HCT116 (cell line): ENCODE measurements around the gene KCNC1. TPM values are rescaled to one million over a fixed set of nuclear protein-coding genes. Genes with fewer than 3 reads are reported as not detected.

Experiments
- ATAC-seq: fragments of 200-7000 bp; cut with Tn5 transposase; 2 replicates; pipeline ENCODE4 v1.9.1; 2020; ENCODE audit warnings: mild to moderate bottlenecking, moderate library complexity
- BruUV-seq: library from RNA; stranded (reverse); fragments of 400-500 nt; replicated peaks from 2 replicates; lab custom pipeline; 2021; lab: Mats Ljungman, UMichigan
- CTCF ChIA-PET: fragments of 300-600 bp; sonication (Branson Sonifier 250); formaldehyde crosslinking; loops from one replicate; lab custom pipeline; 2021; ENCODE audit warnings: antibody characterized with exemption; lab: Charles Lee
- POLR2A ChIA-PET: fragments of 300-600, 350-600 bp; sonication (Branson Sonifier 250); formaldehyde crosslinking; loops from one replicate; lab custom pipeline; 2021; ENCODE audit warnings: antibody characterized with exemption; lab: Charles Lee
- RAD21 ChIA-PET, 2 experiments: fragments of 300-600 bp; sonication (Branson Sonifier 250); formaldehyde crosslinking; loops; one replicate each; lab custom pipeline; 2023; ENCODE audit warnings: low total read pairs in 2 of 2; ENCODE audit not compliant: uncharacterized antibody in 2 of 2, unreplicated experiment in 2 of 2, low non-redundant PET in 1 of 2; lab: Charles Lee
- DNase-seq: peaks from one replicate; pipeline ENCODE4 v3.0.0-alpha.2; 2010; ENCODE audit warnings: low read depth, low spot score
- H2AFZ ChIP-seq: fragments of 200-600 bp; shearing (Covaris generic), sonication (generic); 2 replicates; pipeline ENCODE4 v1.6.1; 2017; ENCODE audit warnings: low read depth, mixed run types, mixed read lengths, antibody characterized with exemption, low read length; ENCODE audit not compliant: poor library complexity, severe bottlenecking
- H3K27ac ChIP-seq: 2 replicates; pipeline ENCODE4 v1.5.1; 2012; ENCODE audit warnings: low read depth, low read length
- H3K27me3 ChIP-seq: fragments of 200-600 bp; sonication (generic); 2 replicates; pipeline ENCODE4 v1.6.1; 2016; ENCODE audit warnings: mixed run types, low read length, mixed read lengths; ENCODE audit not compliant: insufficient read depth
- H3K36me3 ChIP-seq, 2 experiments: fragments of 200-500 bp in 1 of 2; fragments of 200-600 bp in 1 of 2; sonication (Bioruptor generic) in 1 of 2; sonication (generic) in 1 of 2; 2 replicates each; pipeline versions ENCODE4 v1.5.1 to v1.6.1; 2014 to 2016; ENCODE audit warnings: low read length in 2 of 2, inconsistent platforms in 1 of 2, mixed read lengths in 1 of 2, mixed run types in 1 of 2; ENCODE audit not compliant: insufficient read depth in 2 of 2, control insufficient read depth in 1 of 2
- H3K4me1 ChIP-seq, 2 experiments: fragments of 200-600 bp in 1 of 2; sonication (generic) in 1 of 2; 2 replicates each; pipeline versions ENCODE4 v1.5.1 to v1.6.1; 2012 to 2017; ENCODE audit warnings: low read length in 2 of 2, inconsistent platforms in 1 of 2, mild to moderate bottlenecking in 1 of 2, mixed read lengths in 1 of 2, mixed run types in 1 of 2, moderate library complexity in 1 of 2; ENCODE audit not compliant: insufficient read depth in 2 of 2, control insufficient read depth in 1 of 2
- H3K4me2 ChIP-seq: fragments of 200-600 bp; sonication (generic); 2 replicates; pipeline ENCODE4 v1.6.1; 2017; ENCODE audit warnings: mixed run types, low read length, mixed read lengths
- H3K4me3 ChIP-seq, 2 experiments: fragments of 200-600 bp in 1 of 2; sonication (generic) in 1 of 2; replicated peaks in 1 of 2; 2 replicates each; pipeline ENCODE4 v1.5.1; 2011 to 2016; ENCODE audit warnings: low read length in 2 of 2, control low read depth in 1 of 2, low read depth in 1 of 2, mild to moderate bottlenecking in 1 of 2, mixed read lengths in 1 of 2, mixed run types in 1 of 2
- H3K79me2 ChIP-seq: fragments of 200-600 bp; sonication (generic); 2 replicates; pipeline ENCODE4 v1.6.1; 2017; ENCODE audit warnings: mild to moderate bottlenecking, mixed run types, low read length, moderate library complexity, mixed read lengths; ENCODE audit not compliant: insufficient read depth
- H3K9ac ChIP-seq: fragments of 200-600 bp; sonication (generic); 2 replicates; pipeline ENCODE4 v1.6.1; 2016; ENCODE audit warnings: low read length, mixed read lengths
- H3K9me2 ChIP-seq: fragments of 200-600 bp; sonication (generic), shearing (Covaris generic); 2 replicates; pipeline ENCODE4 v1.6.1; 2017; ENCODE audit warnings: mixed run types, mild to moderate bottlenecking, moderate library complexity; ENCODE audit not compliant: insufficient read depth
- H3K9me3 ChIP-seq, 2 experiments: fragments of 200-500 bp in 1 of 2; fragments of 200-600 bp in 1 of 2; sonication (Bioruptor generic) in 1 of 2; sonication (generic) in 1 of 2; 2 replicates each; pipeline ENCODE4 v1.6.1; 2014 to 2017; ENCODE audit warnings: low read length in 2 of 2, mixed read lengths in 2 of 2, inconsistent platforms in 1 of 2, low read depth in 1 of 2, mild to moderate bottlenecking in 1 of 2, mixed run types in 1 of 2, moderate library complexity in 1 of 2; ENCODE audit not compliant: control insufficient read depth in 1 of 2, insufficient read depth in 1 of 2
- H4K20me1 ChIP-seq: fragments of 200-600 bp; sonication (generic), shearing (Covaris generic); 2 replicates; pipeline ENCODE4 v1.6.1; 2017; ENCODE audit warnings: mixed run types, mild to moderate bottlenecking, moderate library complexity; ENCODE audit not compliant: insufficient read depth
- CBX3 ChIP-seq: IDR thresholded peaks from 2 replicates; pipeline ENCODE4 v1.6.1; 2012; ENCODE audit warnings: low read depth
- CEBPB ChIP-seq: IDR thresholded peaks from 2 replicates; pipeline ENCODE4 v1.6.1; 2012; ENCODE audit warnings: low read depth
- EZH2phosphoT487 ChIP-seq: fragments of 200-600 bp; IDR thresholded peaks from 2 replicates; pipeline ENCODE4 v1.6.1; 2018; ENCODE audit warnings: antibody characterized with exemption, borderline replicate concordance
- FOSL1 ChIP-seq: IDR thresholded peaks from 2 replicates; pipeline ENCODE4 v1.6.1; 2012; ENCODE audit warnings: low read depth
- RAD21 ChIP-seq: IDR thresholded peaks from 2 replicates; pipeline ENCODE4 v1.6.1; 2012; ENCODE audit warnings: low read depth, mild to moderate bottlenecking
- TCF7L2 ChIP-seq: IDR thresholded peaks from 2 replicates; pipeline ENCODE4 v1.7.0; 2011; ENCODE audit warnings: borderline replicate concordance, inconsistent platforms; ENCODE audit not compliant: insufficient read depth, insufficient read length; ENCODE audit errors: extremely low read depth
- intact Hi-C: fragments of 100-400 bp; cut with micrococcal nuclease; formaldehyde crosslinking; loops from 2 replicates; pipeline ENCODE4 v1.10.0; 2022
- total RNA-seq: library from RNA; stranded (reverse); gene quantifications from one replicate; pipeline ENCODE4 v1.2.1, GENCODE V29; 2021; ENCODE audit not compliant: unreplicated experiment
- TF ChIP-seq, protein P1 (sequence below): IDR thresholded peaks from 2 replicates; pipeline ENCODE4 v1.6.1; 2012
- TF ChIP-seq, protein P2 (sequence below), 3 experiments: fragments of 200-600 bp in 1 of 3; sonication (generic) in 1 of 3; IDR thresholded peaks in 2 of 3; conservative IDR thresholded peaks in 1 of 3; 2 replicates each; pipeline ENCODE4 v1.5.1; 2012 to 2017; ENCODE audit warnings: low read depth in 2 of 3, low read length in 2 of 3, antibody characterized with exemption in 1 of 3, borderline replicate concordance in 1 of 3, control low read depth in 1 of 3, mild to moderate bottlenecking in 1 of 3, mixed read lengths in 1 of 3, mixed run types in 1 of 3, moderate library complexity in 1 of 3; ENCODE audit not compliant: insufficient read depth in 1 of 3

KCNC1 gene
- total RNA-seq, 1 experiment from 2014 or later, result 0.12 TPM

DNA sequence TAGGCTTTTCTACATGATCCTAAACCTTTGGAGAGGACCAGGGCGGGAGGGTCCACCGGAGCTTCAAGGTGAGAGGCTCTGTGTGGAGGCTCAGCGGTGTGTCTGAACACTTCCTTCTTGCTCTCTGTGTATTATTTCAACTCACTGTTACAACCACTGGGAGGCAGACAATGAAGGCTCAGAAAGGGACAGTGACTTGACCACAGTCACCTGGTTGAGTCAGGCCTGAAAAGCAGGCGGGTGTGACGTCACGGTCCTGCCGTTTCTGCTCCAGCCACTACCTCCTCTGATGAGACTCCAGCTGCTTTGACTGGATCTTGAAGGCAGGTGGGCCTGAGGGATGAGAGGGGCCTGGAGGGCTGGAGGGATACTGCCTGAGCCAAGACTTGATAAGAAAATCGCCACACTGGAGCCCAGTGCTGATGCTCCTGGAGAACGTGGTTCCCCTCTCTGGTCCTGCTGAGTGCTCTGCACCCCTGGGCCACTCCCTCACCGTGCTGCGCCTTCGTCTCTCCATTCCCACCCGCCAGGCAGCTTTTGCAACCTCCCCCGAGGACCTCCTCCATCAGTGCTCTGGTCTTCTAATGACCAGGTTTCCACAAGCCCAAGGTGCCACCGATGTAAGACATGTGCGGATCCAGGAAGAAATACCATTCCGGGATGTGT lies 27.9 kb downstream of the KCNC1 start:
- DNase-seq (peak; percentile 28), ATAC-seq (peak; percentile 60)
- Histone ChIP-seq H2AFZ (no peak overlapping the region), H3K27ac (no peak overlapping the region), H3K4me2 (no peak overlapping the region), H3K9me2 (no peaks in the 10 kb centered on the region), H3K9ac (no peak overlapping the region), H3K79me2 (no peaks in the 10 kb centered on the region), H3K36me3 (no peaks in the 10 kb centered on the region), H3K4me1 (peaks cover 0 to 9% of the 10 kb centered on the region in 2 experiments; a peak in 2 of 4 replicates), H4K20me1 (no peaks in the 10 kb centered on the region), H3K4me3 (no peak overlapping the region), H3K9me3 (no peaks in the 10 kb centered on the region), H3K27me3 (no peaks in the 10 kb centered on the region)
- no TSS peak for BruUV-seq
- ChIA-PET RAD21 (no interaction called here), POLR2A (no interaction called here), CTCF (interaction anchor here (1.0 kb wide), 1 partner anchor 210 kb away, joined by 3 read pairs; no protein-coding TSS in a partner anchor)
- TF ChIP-seq EZH2phosphoT487 (no peak), RAD21 (peak; percentile 52), TCF7L2 (no peak), CBX3 (no peak), FOSL1 (no peak), CEBPB (no peak)
- TF ChIP-seq, protein P1, sequence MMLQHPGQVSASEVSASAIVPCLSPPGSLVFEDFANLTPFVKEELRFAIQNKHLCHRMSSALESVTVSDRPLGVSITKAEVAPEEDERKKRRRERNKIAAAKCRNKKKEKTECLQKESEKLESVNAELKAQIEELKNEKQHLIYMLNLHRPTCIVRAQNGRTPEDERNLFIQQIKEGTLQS, result no peak
- TF ChIP-seq, protein P2, sequence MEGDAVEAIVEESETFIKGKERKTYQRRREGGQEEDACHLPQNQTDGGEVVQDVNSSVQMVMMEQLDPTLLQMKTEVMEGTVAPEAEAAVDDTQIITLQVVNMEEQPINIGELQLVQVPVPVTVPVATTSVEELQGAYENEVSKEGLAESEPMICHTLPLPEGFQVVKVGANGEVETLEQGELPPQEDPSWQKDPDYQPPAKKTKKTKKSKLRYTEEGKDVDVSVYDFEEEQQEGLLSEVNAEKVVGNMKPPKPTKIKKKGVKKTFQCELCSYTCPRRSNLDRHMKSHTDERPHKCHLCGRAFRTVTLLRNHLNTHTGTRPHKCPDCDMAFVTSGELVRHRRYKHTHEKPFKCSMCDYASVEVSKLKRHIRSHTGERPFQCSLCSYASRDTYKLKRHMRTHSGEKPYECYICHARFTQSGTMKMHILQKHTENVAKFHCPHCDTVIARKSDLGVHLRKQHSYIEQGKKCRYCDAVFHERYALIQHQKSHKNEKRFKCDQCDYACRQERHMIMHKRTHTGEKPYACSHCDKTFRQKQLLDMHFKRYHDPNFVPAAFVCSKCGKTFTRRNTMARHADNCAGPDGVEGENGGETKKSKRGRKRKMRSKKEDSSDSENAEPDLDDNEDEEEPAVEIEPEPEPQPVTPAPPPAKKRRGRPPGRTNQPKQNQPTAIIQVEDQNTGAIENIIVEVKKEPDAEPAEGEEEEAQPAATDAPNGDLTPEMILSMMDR (IDR thresholded peaks at IDR 0.05 in 2 of 3, conservative IDR thresholded peaks at IDR 0.05 in 1 of 3; ENCODE audit: borderline replicate concordance in 1 of 3, insufficient read depth in 1 of 3, low read depth in 2 of 3, low read length in 2 of 3), result peak in 2 of 3 experiments; percentile 17 to 27; a peak in 3 of 6 replicates
- intact Hi-C loops, result loop anchor here (5.0 kb wide), 1 partner anchor 65 kb away; no protein-coding TSS in a partner anchor
